T47D (cell line): Measurements from ENCODE around the gene GAL3ST1.
"Not testable (repeated sequence)": the region's sequence is repeated elsewhere in the genome, so short reads cannot be mapped to it uniquely, and the experiment has no call there.

Source experiments
- DNase-seq, 2 experiments: peaks; one replicate each; pipeline versions ENCODE4 v3.0.0 to v3.0.0-alpha.2; 2011 to 2012; ENCODE audit warnings: low read depth in 1 of 2, low spot score in 1 of 2
- JUND ChIP-seq: IDR thresholded peaks from 2 replicates; pipeline ENCODE4 v1.6.1; 2012; ENCODE audit warnings: low read depth
- in situ Hi-C: cut with HindIII; loops from 2 replicates; pipeline ENCODE4 v1.10.0; 2016; ENCODE audit warnings: low sequenced_read_pairs, low pct_unique_long_range_greater_than_20kb

Gene GAL3ST1, protein sequence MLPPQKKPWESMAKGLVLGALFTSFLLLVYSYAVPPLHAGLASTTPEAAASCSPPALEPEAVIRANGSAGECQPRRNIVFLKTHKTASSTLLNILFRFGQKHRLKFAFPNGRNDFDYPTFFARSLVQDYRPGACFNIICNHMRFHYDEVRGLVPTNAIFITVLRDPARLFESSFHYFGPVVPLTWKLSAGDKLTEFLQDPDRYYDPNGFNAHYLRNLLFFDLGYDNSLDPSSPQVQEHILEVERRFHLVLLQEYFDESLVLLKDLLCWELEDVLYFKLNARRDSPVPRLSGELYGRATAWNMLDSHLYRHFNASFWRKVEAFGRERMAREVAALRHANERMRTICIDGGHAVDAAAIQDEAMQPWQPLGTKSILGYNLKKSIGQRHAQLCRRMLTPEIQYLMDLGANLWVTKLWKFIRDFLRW

DNA sequence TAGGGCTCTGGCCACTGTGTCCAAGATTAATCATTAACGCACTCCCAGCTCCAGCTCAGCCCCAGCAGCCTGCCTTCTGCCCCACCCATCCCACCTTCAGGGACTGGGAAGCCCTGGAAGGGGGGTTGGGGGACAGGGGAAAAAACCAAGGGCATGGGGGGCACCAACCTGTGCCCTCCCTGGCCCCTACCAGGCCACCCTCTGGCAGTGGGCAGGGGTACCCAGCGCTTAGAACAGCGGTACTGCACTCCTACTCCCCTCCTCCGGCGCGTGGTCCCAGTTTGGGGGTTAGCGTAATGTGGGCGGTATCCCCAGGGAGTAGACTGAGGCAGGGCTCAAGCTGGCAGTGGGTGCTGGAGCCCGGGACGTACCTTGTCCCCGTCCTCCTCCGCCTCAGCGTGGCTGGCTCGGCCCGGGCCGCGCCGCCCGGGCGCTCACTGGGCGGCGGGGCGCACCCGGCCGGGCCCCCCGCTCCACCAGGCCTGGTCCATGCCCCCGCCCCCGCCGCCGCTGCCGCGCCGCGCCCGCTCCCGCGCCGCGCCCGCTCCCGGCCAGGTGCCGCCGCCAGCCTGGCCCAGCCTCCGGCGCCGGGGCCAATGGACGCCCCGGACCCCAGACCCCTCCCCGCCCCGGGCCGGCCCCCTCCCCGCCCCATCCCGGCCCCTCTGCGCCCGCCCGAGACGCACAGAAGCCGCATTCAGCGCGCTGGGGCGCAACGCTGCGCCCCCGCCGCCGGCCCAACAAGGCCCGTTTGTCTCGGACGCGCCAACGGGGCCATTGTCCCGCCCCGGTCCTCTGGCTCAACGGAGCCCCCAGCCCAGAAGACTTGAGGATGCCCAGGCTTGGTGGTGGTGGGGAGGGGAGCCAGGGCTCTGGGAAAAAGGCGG lies at the start of gene GAL3ST1:
Gene GAL3ST1, minus strand, starts transcription at position 571 of the 887 bp plus-strand sequence. CDS start 17,273 bp downstream, outside the sequence.
- in situ Hi-C loops, result no loop called here
- DNase-seq, result no peak
- no peak for TF ChIP-seq JUND

DNA sequence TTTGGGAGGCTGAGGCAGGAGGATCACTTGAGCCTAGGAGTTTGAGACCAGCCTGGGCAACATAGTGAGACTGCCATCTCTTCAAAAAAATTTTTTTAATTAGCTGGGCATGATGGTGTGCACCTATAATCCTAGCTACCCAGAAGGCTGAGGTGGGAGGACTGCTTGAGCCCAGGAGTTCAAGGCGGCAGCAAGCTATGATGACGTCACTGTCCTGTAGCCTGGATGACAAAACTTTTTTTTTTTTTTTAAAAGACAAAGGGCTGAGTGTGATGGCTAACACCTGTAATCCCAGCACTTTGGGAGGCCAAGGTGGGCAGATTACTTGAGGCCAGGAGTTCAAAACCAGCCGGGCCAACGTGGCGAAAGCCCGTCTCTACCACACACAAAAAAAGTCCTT lies 45.4 kb upstream of the GAL3ST1 start:
- DNase-seq, in situ Hi-C loops: not testable (repeated sequence)

DNA sequence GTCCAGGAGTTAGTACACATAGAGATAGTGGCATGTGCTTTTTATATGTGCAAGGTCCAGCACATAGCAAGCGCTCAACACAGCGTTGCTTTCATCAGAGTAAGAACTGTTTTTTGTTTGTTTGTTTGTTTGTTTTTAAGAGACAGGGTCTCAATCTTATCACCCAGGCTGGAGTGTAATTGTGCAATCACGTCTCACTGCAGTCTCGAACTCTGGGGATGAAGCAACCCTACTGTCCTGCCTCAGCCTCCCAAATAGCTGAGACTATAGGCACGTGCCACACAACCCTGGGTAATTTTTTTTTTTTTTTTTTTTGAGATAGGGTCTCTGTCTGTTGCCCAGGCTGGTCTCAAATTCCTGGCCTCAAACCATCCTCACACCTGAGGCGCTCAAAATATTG lies 43.4 kb upstream of the GAL3ST1 start:
- no peak for DNase-seq
- TF ChIP-seq JUND, result no peak
- in situ Hi-C loops, result no loop called here

DNA sequence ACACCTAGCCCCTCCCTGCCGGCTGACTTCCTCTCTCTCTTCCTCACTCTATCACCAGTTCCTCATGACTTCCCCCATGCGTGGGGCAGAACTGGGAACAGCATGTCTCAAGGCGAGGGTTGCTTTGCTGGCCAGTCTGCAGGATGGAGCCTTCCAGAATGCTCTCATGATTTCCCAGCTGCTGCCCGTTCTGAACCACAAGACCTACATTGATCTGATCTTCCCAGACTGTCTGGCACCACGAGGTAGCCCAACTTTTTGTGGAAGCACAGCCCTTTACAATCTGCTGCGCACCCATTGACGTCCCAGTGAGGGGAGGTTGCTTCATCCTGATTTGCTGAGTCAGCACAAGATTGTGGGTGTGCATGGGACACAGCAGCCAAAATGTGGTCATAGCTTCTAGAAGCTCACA lies 41.1 kb upstream of the GAL3ST1 start:
- TF ChIP-seq JUND, result no peak
- in situ Hi-C loops, result no loop called here
- DNase-seq, result no peak

DNA sequence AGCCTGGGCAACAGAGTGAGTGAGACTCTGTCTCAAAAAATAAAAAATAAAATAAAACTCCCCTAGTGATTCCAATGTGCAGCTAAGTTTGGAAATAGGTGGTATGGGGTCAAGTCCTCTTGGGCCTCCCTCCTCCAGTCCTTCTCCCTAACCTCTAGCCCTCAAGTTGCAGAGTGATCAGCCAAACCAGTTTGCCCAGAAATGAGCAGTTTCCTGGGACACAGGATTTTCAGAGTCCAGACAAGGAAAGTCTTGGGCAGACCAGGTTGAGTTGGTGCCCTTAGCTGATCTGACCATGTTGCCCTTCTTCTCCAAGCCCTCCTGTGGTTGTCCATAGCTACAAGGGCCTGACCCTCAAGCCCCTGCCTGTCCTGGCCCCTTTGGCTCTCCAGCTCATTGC lies 40.4 kb upstream of the GAL3ST1 start:
- peak in 1 of 2 experiments; percentile 61 for DNase-seq
- in situ Hi-C loops, result no loop called here
- TF ChIP-seq JUND, result no peak

DNA sequence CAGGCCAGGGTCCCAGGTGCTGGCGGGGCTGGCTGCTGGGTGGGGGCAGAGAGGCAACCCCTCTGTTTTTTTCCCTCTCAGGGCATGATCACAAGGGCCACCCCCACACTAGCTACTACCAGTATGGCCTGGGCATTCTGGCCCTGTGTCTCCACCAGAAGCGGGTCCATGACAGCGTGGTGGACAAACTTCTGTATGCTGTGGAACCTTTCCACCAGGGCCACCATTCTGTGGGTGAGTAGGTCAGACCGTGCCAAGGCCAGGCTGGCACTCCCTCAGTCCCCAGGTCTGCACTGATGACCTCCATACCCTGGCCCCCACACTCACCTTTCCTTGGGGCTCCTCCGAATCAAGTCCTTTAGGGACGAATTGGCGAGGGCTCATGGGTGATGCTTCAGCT lies 39.8 kb upstream of the GAL3ST1 start:
- TF ChIP-seq JUND, result no peak
- in situ Hi-C loops, result no loop called here
- no peak for DNase-seq

DNA sequence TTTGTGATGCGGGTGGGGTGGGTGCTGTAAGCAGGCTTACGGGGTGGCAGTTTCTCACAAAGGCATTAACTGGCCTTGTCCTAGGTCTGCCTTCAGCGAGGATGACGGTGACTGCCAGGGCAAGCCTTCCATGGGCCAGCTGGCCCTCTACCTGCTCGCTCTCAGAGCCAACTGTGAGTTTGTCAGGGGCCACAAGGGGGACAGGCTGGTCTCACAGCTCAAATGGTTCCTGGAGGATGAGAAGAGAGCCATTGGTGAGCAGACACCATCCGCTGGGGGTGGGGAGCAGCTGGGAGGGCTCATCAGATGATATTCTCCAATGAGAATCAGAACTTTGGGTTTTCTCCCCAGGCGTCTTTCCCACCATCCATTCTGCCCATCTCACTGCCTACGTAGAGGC lies 38.3 kb upstream of the GAL3ST1 start:
- in situ Hi-C loops, result no loop called here
- TF ChIP-seq JUND, result no peak
- no peak for DNase-seq

DNA sequence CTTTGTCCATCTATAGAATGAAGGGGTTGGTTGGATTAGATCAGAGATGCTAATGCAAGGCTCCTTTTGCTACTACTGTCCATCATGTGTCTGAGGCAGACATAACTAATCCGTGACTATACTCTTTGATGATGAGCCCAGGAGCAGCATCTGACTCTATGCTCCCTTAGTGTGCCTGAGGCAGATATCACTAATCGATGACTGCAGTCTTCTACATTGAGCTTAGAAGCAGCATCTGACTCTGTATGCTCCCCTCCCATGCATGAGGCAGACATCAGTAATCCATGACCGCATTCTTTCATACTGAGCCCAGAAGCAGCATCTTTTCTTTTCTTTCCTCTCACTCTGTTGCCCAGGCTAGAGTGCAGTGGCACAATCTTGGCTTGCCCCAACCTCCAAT lies 36.7 kb upstream of the GAL3ST1 start:
- no peak for TF ChIP-seq JUND
- DNase-seq, result no peak
- in situ Hi-C loops, result no loop called here

DNA sequence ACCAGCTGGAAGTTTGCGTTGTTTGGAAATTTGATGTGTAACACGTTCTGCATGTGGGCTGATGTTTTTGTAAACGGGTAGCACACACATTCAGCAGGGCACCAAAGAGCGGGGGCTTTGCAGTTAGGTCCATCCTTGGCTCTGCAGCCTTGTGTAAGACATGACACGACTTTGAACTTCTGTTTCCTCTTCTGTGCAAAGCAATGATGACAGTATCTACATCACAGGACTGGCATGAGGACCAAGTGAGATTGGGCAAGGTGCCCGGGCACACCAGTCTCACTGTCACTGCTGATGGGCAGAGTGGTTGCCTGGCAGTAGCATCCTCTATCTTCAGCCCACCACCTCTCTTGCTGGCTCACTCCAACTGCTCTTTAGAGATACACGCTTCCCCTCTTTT lies 35.8 kb upstream of the GAL3ST1 start:
- in situ Hi-C loops, result no loop called here
- no peak for TF ChIP-seq JUND
- DNase-seq, result no peak

DNA sequence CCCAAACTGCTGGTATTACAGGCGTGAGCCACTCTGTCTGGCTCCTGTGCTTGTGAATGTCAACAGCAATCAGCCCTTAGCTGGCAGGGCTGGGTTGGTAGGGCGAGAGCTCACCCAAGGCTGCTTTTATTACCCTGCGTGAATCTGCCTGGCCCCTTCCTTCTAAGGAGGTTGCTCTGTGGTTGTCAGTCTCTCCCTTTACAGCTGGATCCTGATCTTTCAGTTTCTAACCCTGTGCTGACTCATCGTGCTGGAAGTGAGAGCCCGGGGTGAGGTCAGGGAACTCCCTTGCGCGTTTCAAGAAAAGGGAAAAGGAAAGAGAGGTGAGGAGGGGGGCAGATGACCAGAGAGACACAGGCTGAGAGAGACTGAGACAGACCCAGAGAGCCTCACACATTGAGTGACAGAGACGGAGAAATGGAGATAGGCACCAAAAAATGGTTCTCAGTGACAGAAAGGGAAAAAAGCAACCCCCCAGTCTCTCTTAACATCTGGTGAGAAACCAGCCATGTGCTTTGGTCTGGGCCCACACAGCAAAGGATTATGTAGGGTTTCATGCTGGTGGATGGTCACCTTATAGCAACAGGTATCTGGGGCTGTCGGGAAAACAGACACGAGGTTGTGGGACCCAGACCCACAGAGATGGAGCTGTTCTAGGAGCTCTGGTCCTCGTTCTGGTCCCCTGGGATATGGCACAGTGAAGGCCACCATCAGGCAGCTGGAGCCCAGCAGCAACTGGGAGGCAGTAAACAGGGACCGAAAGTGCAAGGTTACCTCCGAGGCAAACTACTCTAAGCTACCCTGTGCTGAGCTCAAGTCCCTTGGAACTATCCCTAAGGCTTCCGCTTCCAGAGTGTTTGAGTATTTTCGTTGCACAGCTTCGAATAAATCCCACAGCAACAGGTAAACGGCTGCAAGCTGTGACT lies 35.1 kb upstream of the GAL3ST1 start:
- DNase-seq, result no peak
- no peak for TF ChIP-seq JUND
- in situ Hi-C loops, result no loop called here

DNA sequence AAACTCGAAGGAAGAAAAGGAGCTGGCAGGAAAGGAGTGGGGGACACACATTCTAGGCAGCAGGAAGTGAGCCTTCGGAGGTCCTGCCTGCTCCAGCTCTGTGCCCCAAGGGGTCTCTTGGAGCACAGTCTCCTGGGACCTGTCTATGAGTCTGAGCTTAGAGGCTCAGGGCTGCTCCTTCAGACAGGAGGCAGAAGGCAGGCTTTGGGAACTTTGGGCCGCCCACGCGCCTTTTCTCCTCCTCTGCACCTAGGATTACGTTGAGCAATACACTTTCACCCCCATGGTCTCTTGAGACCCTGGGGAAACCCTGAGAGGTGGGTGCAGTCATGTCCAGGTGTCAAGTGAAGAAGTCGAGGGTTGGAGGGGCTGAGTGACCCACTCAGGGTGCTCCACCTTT lies 33.5 kb upstream of the GAL3ST1 start:
- in situ Hi-C loops, result no loop called here
- TF ChIP-seq JUND, result no peak
- DNase-seq, result no peak

DNA sequence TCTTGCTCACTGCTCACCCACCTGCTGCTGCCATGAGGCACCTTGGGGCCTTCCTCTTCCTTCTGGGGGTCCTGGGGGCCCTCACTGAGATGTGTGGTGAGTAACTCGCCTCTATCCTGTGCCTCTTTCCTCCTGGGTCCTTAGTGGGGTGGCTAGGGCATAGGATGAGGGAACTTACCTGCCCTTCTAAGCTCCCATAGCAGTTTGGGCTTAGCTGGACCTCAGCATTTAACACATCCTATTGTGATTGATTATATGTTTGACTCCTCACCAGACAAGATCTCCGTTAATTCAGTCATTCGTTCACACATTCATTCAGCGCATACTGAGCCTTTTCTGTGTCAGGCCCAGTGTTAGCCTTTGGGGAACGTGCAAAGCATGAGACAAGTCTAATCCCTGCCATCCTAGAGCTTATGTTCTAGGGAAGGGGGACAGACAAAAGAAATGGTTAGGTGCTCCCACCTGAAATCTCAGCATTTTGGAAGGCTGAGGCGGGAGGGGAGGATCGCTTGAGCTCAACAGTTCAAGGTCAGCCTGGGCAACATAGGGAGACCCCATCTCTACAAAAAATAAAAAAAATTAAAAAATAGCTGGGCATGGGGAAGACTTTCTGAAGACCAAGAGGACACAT lies 33.0 kb upstream of the GAL3ST1 start:
- no peak for DNase-seq

More for the DNA sequence above, 33.0 kb upstream of the GAL3ST1 start:
- TF ChIP-seq JUND, result no peak
- in situ Hi-C loops, result no loop called here
